ENCODE results near the gene BRAP. TPM values are rescaled to one million over a fixed set of nuclear protein-coding genes. Genes with fewer than 3 reads are reported as not detected.
"Not testable (repeated sequence)": the region's sequence is repeated elsewhere in the genome, so short reads cannot be mapped to it uniquely, and the experiment has no call there.

The BRAP gene
- total RNA-seq, 2 donors from 2014 or later = 16.0 to 19.6 TPM

GRCh38 chr12:111624540-111624939 lies 61.2 kb downstream of the BRAP start:
- no peak for TF ChIP-seq CTCF (IDR thresholded peaks at IDR 0.05)
- Histone ChIP-seq H3K4me3 (no peak overlapping the region), H3K27ac (no peak overlapping the region), H3K27me3 (no peaks in the 10 kb centered on the region), H3K9me3 (no peaks in the 10 kb centered on the region), H3K4me1 (no peaks in the 10 kb centered on the region), H3K9ac (ENCODE audit: low read depth in 2 of 2, low read length in 2 of 2) (no peak overlapping the region), H3K36me3 (no peaks in the 10 kb centered on the region)
- no peak for DNase-seq
- intact Hi-C loops (cut with DNase I) = no loop called here

GRCh38 chr12:111617841-111618240 lies 67.9 kb downstream of the BRAP start:
- H3K9ac ChIP-seq (ENCODE audit: low read depth in 2 of 2, low read length in 2 of 2); intact Hi-C loops (cut with DNase I); H3K36me3 ChIP-seq; H3K4me1 ChIP-seq; H3K27ac ChIP-seq; H3K27me3 ChIP-seq; H3K4me3 ChIP-seq; DNase-seq; H3K9me3 ChIP-seq: not testable (repeated sequence)

- H3K4me3 ChIP-seq = no peak overlapping the region
- no peaks in the 10 kb centered on the region for H3K9me3 ChIP-seq
- H3K36me3 ChIP-seq = no peaks in the 10 kb centered on the region
- no peak overlapping the region for H3K27ac ChIP-seq
- no peak overlapping the region for H3K9ac ChIP-seq (ENCODE audit: low read depth in 2 of 2, low read length in 2 of 2)
- no peak for TF ChIP-seq CTCF (IDR thresholded peaks at IDR 0.05)
- peak; percentile 20 for DNase-seq
- no peaks in the 10 kb centered on the region for H3K4me1 ChIP-seq
- intact Hi-C loops (cut with DNase I) = no loop called here
- H3K27me3 ChIP-seq = no peaks in the 10 kb centered on the region
These were observed 69.6 kb downstream of the BRAP start for GRCh38 chr12:111616177-111616623.

- H3K9me3 ChIP-seq = no peaks in the 10 kb centered on the region
- no peak for TF ChIP-seq CTCF (IDR thresholded peaks at IDR 0.05)
- intact Hi-C loops (cut with DNase I) = no loop called here
- no peaks in the 10 kb centered on the region for H3K4me1 ChIP-seq
- no peak overlapping the region for H3K9ac ChIP-seq (ENCODE audit: low read depth in 2 of 2, low read length in 2 of 2)
- H3K27me3 ChIP-seq = no peaks in the 10 kb centered on the region
- H3K4me3 ChIP-seq = no peak overlapping the region
- H3K36me3 ChIP-seq = no peaks in the 10 kb centered on the region
- no peak overlapping the region for H3K27ac ChIP-seq
- DNase-seq = no peak
These were observed 78.5 kb downstream of the BRAP start for GRCh38 chr12:111607239-111607638.

- Histone ChIP-seq H3K27ac (no peak overlapping the region), H3K9ac (ENCODE audit: low read depth in 2 of 2, low read length in 2 of 2) (no peak overlapping the region), H3K36me3 (no peaks in the 10 kb centered on the region), H3K4me3 (no peak overlapping the region), H3K4me1 (no peaks in the 10 kb centered on the region), H3K9me3 (no peaks in the 10 kb centered on the region), H3K27me3 (no peaks in the 10 kb centered on the region)
- no peak for TF ChIP-seq CTCF (IDR thresholded peaks at IDR 0.05)
- DNase-seq = no peak
- intact Hi-C loops (cut with DNase I) = no loop called here
These were observed 79.0 kb downstream of the BRAP start for GRCh38 chr12:111606767-111607230.

- TF ChIP-seq CTCF (IDR thresholded peaks at IDR 0.05) = no peak
These were observed 79.6 kb downstream of the BRAP start for GRCh38 chr12:111605911-111606766.

GRCh38 chr12:111602857-111603256 lies 82.9 kb downstream of the BRAP start:
- H3K27ac ChIP-seq; H3K4me1 ChIP-seq; H3K9ac ChIP-seq (ENCODE audit: low read depth in 2 of 2, low read length in 2 of 2); H3K27me3 ChIP-seq; H3K36me3 ChIP-seq; H3K4me3 ChIP-seq; H3K9me3 ChIP-seq; intact Hi-C loops (cut with DNase I); DNase-seq: not testable (repeated sequence)

More at GRCh38 chr12:111605911-111606766, 79.6 kb downstream of the BRAP start:
- no peaks in the 10 kb centered on the region for H3K4me1 ChIP-seq
- H3K4me3 ChIP-seq = no peak overlapping the region
- no peak overlapping the region for H3K27ac ChIP-seq
- DNase-seq = no peak
- no peaks in the 10 kb centered on the region for H3K27me3 ChIP-seq
- intact Hi-C loops (cut with DNase I) = no loop called here
- no peaks in the 10 kb centered on the region for H3K9me3 ChIP-seq
- no peaks in the 10 kb centered on the region for H3K36me3 ChIP-seq
- H3K9ac ChIP-seq (ENCODE audit: low read depth in 2 of 2, low read length in 2 of 2) = no peak overlapping the region

All from colonic mucosa (tissue), 4 donors.